Breast epithelium (tissue), 3 donors: ENCODE data around the gene SYT15.
"Not testable (repeated sequence)": the region's sequence is repeated elsewhere in the genome, so short reads cannot be mapped to it uniquely, and the experiment has no call there.

Experiments used
- CTCF ChIP-seq, 3 donors: fragments of 450-650 bp; IDR thresholded peaks; one replicate each; pipeline ENCODE4 v1.5.1; 2016 to 2017; ENCODE audit warnings: antibody characterized with exemption in 3 of 3, mild to moderate bottlenecking in 3 of 3, moderate library complexity in 3 of 3
- POLR2A ChIP-seq: fragments of 450-650 bp; IDR thresholded peaks from one replicate; pipeline ENCODE4 v1.6.1; 2016; ENCODE audit warnings: antibody characterized with exemption, mild to moderate bottlenecking, moderate library complexity
- POLR2AphosphoS5 ChIP-seq, 3 donors: sonication (generic); formaldehyde crosslinking; IDR thresholded peaks; one replicate each; pipeline ENCODE4 v1.6.1; 2017; ENCODE audit warnings: antibody characterized with exemption in 3 of 3

- TF ChIP-seq CTCF (IDR thresholded peaks at IDR 0.05); POLR2AphosphoS5 (IDR thresholded peaks at IDR 0.05); POLR2A: not testable (repeated sequence)
These were observed 21.6 kb downstream of the SYT15 start for GRCh38 chr10:46600516-46600915.
